ENCODE results near the gene ADCK1.

GRCh38 chr14:77885367-77885766 lies 85.5 kb downstream of the ADCK1 start:
- TF ChIP-seq CTCF (IDR thresholded peaks at IDR 0.05) (no peak), SIN3A (IDR thresholded peaks at IDR 0.05; ENCODE audit: borderline replicate concordance, insufficient read depth, low read depth, low read length) (no peak)
